Mononuclear cell (primary cell): Measurements from ENCODE around the gene CRABP2. TPM values are rescaled to one million over a fixed set of nuclear protein-coding genes. Genes with fewer than 3 reads are reported as not detected.

Source experiments
- H3K27me3 ChIP-seq: 2 replicates; pipeline ENCODE4 v1.6.0; 2011; ENCODE audit warnings: low read length, control low read depth; ENCODE audit not compliant: insufficient read depth
- H3K4me1 ChIP-seq: 2 replicates; pipeline ENCODE4 v1.5.1; 2011; ENCODE audit warnings: mild to moderate bottlenecking, low read length, control low read depth; ENCODE audit not compliant: insufficient read depth
- H3K4me3 ChIP-seq: 2 replicates; pipeline ENCODE4 v1.5.1; 2011; ENCODE audit warnings: mild to moderate bottlenecking, low read length, moderate library complexity
- H3K9me3 ChIP-seq: 2 replicates; pipeline ENCODE4 v1.5.1; 2011; ENCODE audit warnings: low read depth, mild to moderate bottlenecking, control low read depth, low read length
- total RNA-seq: library from RNA; depleted of rRNA; stranded (reverse); fragments of >200 nt; gene quantifications from one replicate; pipeline ENCODE4 v1.2.3, GENCODE V29; 2012

The CRABP2 gene
- total RNA-seq, 1 donor, result 0.42 TPM

GRCh38 chr1:156727926-156728598 lies 22.7 kb upstream of the CRABP2 start, which contains the start of gene METTL25B:
Gene METTL25B, plus strand, starts transcription at chr1:156728469. Its CDS starts 636 bp downstream, at chr1:156729105.
- Histone ChIP-seq H3K4me3 (peak within 1 kb of the TSS; percentile 94), H3K9me3 (no peaks in the 10 kb centered on the region), H3K27me3 (no peaks in the 10 kb centered on the region), H3K4me1 (peaks cover 41% of the 10 kb centered on the region)

DNA sequence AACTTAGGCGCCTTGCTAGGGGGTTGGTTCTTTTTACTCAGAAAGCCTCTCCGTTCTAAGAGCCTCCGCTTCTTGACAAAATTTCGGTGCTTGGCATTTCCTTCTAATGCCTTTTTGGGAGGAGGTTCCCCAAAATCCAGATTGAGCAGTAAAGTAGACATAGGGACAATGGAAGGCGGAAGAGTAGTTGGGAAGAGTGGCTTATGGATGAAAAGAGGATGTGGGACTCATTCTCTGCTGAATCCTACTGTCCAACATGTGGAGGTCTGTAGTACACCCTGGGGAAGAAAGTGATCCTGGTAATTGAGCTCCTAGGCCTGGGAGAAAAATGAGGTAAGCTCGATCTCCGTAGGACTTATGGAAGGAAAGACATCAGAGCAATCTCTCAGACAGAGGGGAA lies 22.1 kb upstream of the CRABP2 start:
- Histone ChIP-seq H3K27me3 (no peaks in the 10 kb centered on the region), H3K4me1 (peaks cover 41% of the 10 kb centered on the region), H3K9me3 (no peaks in the 10 kb centered on the region), H3K4me3 (peak overlapping the region; percentile 94)

GRCh38 chr1:156726549-156727226 lies 21.3 kb upstream of the CRABP2 start:
- Histone ChIP-seq H3K4me3 (no peak overlapping the region), H3K4me1 (peaks cover 41% of the 10 kb centered on the region), H3K9me3 (no peaks in the 10 kb centered on the region), H3K27me3 (no peaks in the 10 kb centered on the region)

DNA sequence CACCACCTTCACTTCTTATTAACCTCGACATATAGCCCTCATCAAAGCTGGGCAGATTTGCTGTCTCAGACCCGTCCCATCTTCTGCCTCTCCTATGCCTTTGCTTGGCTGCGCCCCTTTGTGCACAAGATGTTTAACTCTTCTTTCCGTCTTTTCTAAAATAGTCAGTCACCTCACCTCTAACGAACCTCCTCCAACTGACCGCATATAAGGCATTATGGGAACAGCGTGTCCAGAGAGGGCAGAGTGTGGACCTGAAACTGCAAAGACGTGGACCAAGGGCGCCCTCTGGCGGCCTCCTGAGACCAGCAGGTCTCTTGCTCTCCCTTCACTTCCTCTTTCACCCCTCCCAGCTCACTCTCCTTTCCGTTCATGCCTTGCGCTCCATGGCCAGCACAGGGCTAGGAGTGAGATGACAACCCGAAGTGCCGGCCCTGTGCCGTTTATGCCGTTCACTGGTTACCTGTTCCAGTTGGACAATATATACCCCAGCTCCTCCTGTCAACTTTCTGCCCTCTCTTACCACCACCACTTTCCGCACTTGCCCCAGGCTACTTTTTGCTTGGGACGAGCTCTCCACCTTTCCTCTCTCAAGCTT lies 20.4 kb upstream of the CRABP2 start:
- Histone ChIP-seq H3K27me3 (no peaks in the 10 kb centered on the region), H3K9me3 (no peaks in the 10 kb centered on the region), H3K4me1 (peaks cover 41% of the 10 kb centered on the region), H3K4me3 (peak overlapping the region; percentile 14)

DNA sequence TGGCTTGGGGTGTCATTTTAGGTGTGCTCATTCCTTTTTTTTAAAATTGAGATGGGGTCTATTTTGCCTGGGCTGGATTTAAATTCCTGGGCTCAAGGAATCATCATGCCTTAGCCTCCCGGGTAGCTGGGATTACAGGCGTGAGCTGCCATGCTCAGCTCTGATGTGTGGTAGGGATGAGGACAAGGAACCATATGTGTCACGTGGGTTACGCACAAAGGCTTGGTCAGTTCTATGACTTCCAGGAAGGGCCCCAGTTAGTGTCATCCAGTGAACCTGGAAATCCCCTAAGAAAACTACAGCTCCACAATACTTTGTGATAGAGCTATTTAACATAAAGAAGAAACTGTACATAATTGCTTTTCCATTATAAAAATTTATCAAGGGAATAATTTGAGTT lies 16.2 kb upstream of the CRABP2 start:
- H3K27me3 ChIP-seq, result no peaks in the 10 kb centered on the region
- peaks cover 18% of the 10 kb centered on the region for H3K4me1 ChIP-seq
- no peaks in the 10 kb centered on the region for H3K9me3 ChIP-seq
- H3K4me3 ChIP-seq, result no peak overlapping the region

DNA sequence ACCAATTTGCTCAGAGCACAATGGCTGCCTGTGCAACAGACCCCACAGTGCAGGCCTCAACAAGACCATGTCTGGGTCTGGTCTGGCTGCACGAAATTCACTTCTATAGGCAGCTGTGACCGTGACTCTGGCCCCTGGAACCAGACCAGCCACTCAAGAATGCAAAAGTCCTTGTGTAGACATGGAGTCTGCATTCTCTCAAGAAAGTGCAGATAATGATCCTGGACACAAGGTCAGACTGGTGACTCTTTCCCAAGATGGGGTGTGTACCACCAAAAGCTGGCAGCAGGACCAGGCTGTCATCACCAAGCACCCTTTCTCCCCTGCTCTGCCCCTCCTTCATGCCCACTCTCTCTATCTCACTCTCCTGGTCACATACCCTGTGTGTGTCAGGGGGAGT lies 15.7 kb upstream of the CRABP2 start:
- peaks cover 14% of the 10 kb centered on the region for H3K4me1 ChIP-seq
- no peak overlapping the region for H3K4me3 ChIP-seq
- no peaks in the 10 kb centered on the region for H3K9me3 ChIP-seq
- no peaks in the 10 kb centered on the region for H3K27me3 ChIP-seq

- Histone ChIP-seq H3K4me3 (no peak overlapping the region), H3K9me3 (no peaks in the 10 kb centered on the region), H3K4me1 (no peaks in the 10 kb centered on the region), H3K27me3 (no peaks in the 10 kb centered on the region)
Observed at GRCh38 chr1:156717351-156717750, 12.0 kb upstream of the CRABP2 start.

GRCh38 chr1:156714830-156715229 lies 9.4 kb upstream of the CRABP2 start:
- no peaks in the 10 kb centered on the region for H3K27me3 ChIP-seq
- H3K4me1 ChIP-seq, result no peaks in the 10 kb centered on the region
- no peaks in the 10 kb centered on the region for H3K9me3 ChIP-seq
- no peak overlapping the region for H3K4me3 ChIP-seq

DNA sequence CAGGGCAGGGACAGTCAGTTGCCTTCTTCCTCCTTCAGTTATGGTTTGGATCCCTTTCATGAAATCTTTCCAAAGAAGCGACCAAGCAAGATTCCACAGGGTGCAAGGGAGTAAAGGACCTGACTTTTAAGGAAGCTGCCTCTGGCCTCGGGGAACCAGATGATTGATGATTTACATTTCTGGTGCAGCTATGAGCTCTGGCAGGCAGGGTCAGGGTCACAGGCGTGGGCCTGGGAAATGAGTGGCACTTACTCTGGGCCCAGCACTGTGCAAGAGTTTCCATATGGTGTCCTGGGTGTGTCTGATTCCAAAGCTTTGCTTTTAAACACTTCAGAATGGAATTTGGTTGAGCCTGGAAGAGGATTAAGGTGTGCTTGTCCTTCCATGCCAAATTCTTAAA lies 7.2 kb upstream of the CRABP2 start:
- Histone ChIP-seq H3K4me3 (no peak overlapping the region), H3K4me1 (no peaks in the 10 kb centered on the region), H3K27me3 (no peaks in the 10 kb centered on the region), H3K9me3 (no peaks in the 10 kb centered on the region)

GRCh38 chr1:156711011-156711817 lies 5.8 kb upstream of the CRABP2 start:
- H3K9me3 ChIP-seq, result no peaks in the 10 kb centered on the region
- peaks cover 6% of the 10 kb centered on the region for H3K27me3 ChIP-seq
- peaks cover 9% of the 10 kb centered on the region for H3K4me1 ChIP-seq
- H3K4me3 ChIP-seq, result no peak overlapping the region

DNA sequence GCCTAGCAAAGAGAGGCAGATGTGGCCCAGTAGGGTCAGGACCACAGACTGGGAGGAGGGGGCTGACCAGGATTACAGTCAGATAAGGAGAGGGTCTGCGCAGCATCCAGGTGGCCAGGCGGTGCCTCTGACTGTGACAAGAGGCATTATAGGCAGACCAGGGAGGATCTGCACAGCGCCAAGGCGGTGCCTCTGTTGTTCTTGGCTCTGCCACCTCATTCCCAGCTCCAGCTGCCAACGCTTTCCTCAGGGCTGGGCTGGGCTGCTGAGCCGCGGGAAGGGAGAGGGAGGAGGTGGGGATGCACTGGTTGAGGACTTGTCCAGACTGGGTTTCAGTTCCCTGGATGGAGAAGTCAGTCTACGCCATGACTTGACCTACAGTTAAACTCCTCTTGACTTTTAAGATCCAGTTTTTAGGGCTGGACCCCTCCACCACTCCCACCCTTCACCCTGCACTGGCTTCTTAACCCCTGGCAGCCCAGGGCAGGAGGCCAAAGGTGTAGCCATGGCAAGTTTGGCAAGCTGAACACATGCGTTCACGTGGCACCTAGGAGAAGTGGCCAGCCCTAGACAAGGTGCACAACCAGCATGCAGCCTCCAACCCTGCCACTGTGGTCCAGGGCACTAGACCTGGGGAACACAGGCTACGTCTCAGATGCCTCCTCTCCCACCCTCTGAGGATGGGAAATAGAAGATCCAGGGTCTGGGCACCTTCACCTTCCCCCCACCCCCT lies 4.5 kb upstream of the CRABP2 start:
- Histone ChIP-seq H3K4me3 (no peak overlapping the region), H3K27me3 (peaks cover 16% of the 10 kb centered on the region), H3K9me3 (no peaks in the 10 kb centered on the region), H3K4me1 (peaks cover 22% of the 10 kb centered on the region)

DNA sequence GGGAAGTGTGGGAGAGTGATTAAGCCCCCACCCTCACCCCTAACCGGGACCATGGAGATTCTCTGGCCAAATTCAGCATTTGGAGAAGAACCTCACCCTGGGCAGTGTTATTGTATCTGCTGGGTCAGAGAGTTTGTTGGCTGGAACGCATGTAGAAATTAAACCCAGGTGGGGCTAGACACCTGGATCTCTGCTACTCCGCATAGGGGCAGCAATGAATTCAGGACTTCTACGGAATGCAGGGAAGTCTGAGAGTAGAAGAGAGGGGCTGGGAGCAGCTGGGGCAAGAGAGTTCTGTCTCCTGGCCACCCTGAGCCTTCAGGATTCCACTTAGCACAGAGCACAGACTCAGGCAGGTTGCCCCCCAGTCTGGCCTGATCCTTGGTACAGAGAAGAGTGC lies 3.6 kb upstream of the CRABP2 start:
- Histone ChIP-seq H3K4me1 (peaks cover 28% of the 10 kb centered on the region), H3K27me3 (peaks cover 25% of the 10 kb centered on the region), H3K9me3 (no peaks in the 10 kb centered on the region), H3K4me3 (no peak overlapping the region)

GRCh38 chr1:156708218-156708661 lies 2.9 kb upstream of the CRABP2 start:
- Histone ChIP-seq H3K4me1 (peaks cover 28% of the 10 kb centered on the region), H3K9me3 (no peaks in the 10 kb centered on the region), H3K27me3 (peaks cover 33% of the 10 kb centered on the region)

GRCh38 chr1:156707417-156708217 lies 2.2 kb upstream of the CRABP2 start:
- Histone ChIP-seq H3K9me3 (no peaks in the 10 kb centered on the region), H3K4me1 (peaks cover 28% of the 10 kb centered on the region), H3K4me3 (no peak overlapping the region), H3K27me3 (peaks cover 39% of the 10 kb centered on the region)

More at GRCh38 chr1:156708218-156708661, 2.9 kb upstream of the CRABP2 start:
- H3K4me3 ChIP-seq, result no peak overlapping the region
